Activated T-cell treated with anti-CD3 and anti-CD28 coated beads for 1 hour (primary cell): ENCODE data around the gene BMPR1A.

Experiments
- DNase-seq: peaks from one replicate; pipeline ENCODE4 v3.0.0-alpha.2; 2020; ENCODE audit warnings: low read depth

Gene BMPR1A

GRCh38 chr10:86802473-86803108 is 46.2 kb downstream of the BMPR1A start:
- DNase-seq: no peak

GRCh38 chr10:86803156-86803555 is 46.7 kb downstream of the BMPR1A start:
- DNase-seq: no peak

- DNase-seq: no peak
Measured at GRCh38 chr10:86804805-86805204, 48.4 kb downstream of the BMPR1A start.

- no peak for DNase-seq
Measured at GRCh38 chr10:86813101-86813500, 56.7 kb downstream of the BMPR1A start.

- DNase-seq: no peak
Measured at GRCh38 chr10:86813982-86814381, 57.6 kb downstream of the BMPR1A start.

- no peak for DNase-seq
Measured at GRCh38 chr10:86815035-86815617, 58.7 kb downstream of the BMPR1A start.

GRCh38 chr10:86815640-86816039 is 59.2 kb downstream of the BMPR1A start:
- no peak for DNase-seq

GRCh38 chr10:86817246-86817645 is 60.8 kb downstream of the BMPR1A start:
- DNase-seq: no peak

GRCh38 chr10:86819567-86819966 is 63.1 kb downstream of the BMPR1A start:
- no peak for DNase-seq

- no peak for DNase-seq
Measured at GRCh38 chr10:86820509-86820908, 64.1 kb downstream of the BMPR1A start.

- DNase-seq: no peak
Measured at GRCh38 chr10:86821388-86821999, 65.1 kb downstream of the BMPR1A start.

GRCh38 chr10:86823565-86823964 is 67.1 kb downstream of the BMPR1A start:
- no peak for DNase-seq

- DNase-seq: no peak
Measured at GRCh38 chr10:86824151-86824550, 67.7 kb downstream of the BMPR1A start.

- no peak for DNase-seq
Measured at GRCh38 chr10:86825366-86825765, 68.9 kb downstream of the BMPR1A start.

GRCh38 chr10:86827639-86828038 is 71.2 kb downstream of the BMPR1A start:
- no peak for DNase-seq

GRCh38 chr10:86828145-86828544 is 71.7 kb downstream of the BMPR1A start:
- DNase-seq: no peak

- DNase-seq: no peak
Measured at GRCh38 chr10:86829472-86829871, 73.1 kb downstream of the BMPR1A start.

GRCh38 chr10:86830043-86830591 is 73.7 kb downstream of the BMPR1A start:
- DNase-seq: no peak

- DNase-seq: no peak
Measured at GRCh38 chr10:86833969-86834368, 77.5 kb downstream of the BMPR1A start.

- no peak for DNase-seq
Measured at GRCh38 chr10:86836044-86836443, 79.6 kb downstream of the BMPR1A start.

GRCh38 chr10:86837663-86838062 is 81.2 kb downstream of the BMPR1A start:
- no peak for DNase-seq

- DNase-seq: no peak
Measured at GRCh38 chr10:86840498-86840897, 84.1 kb downstream of the BMPR1A start.

GRCh38 chr10:86846088-86846487 is 89.7 kb downstream of the BMPR1A start:
- no peak for DNase-seq
